SJCRH30 (cell line): ENCODE data around the gene SUSD4. TPM values are rescaled to one million over a fixed set of nuclear protein-coding genes. Genes with fewer than 3 reads are reported as not detected.

Experiments used
- DNase-seq, 2 experiments: peaks; one replicate each; pipeline ENCODE4 v3.0.0-alpha.2; 2015 to 2020
- H3K27ac ChIP-seq: fragments of 250-450 bp; sonication (Bioruptor Pico); 2 replicates; pipeline ENCODE4 v1.5.1; 2020; ENCODE audit warnings: mild to moderate bottlenecking, moderate library complexity
- H3K27me3 ChIP-seq: fragments of 250-450 bp; sonication (Bioruptor Pico); 2 replicates; pipeline ENCODE4 v1.5.1; 2020; ENCODE audit warnings: mild to moderate bottlenecking, moderate library complexity
- H3K36me3 ChIP-seq: fragments of 250-450 bp; sonication (Bioruptor Pico); 2 replicates; pipeline ENCODE4 v1.5.1; 2020; ENCODE audit warnings: mild to moderate bottlenecking, moderate library complexity
- H3K4me1 ChIP-seq: fragments of 250-450 bp; sonication (Bioruptor Pico); 2 replicates; pipeline ENCODE4 v1.5.1; 2020; ENCODE audit warnings: mild to moderate bottlenecking, moderate library complexity
- H3K4me3 ChIP-seq: fragments of 250-450 bp; sonication (Bioruptor Pico); 2 replicates; pipeline ENCODE4 v1.5.1; 2020; ENCODE audit warnings: mild to moderate bottlenecking, moderate library complexity
- H3K9me3 ChIP-seq: fragments of 250-450 bp; sonication (Bioruptor Pico); replicated peaks from 2 replicates; pipeline ENCODE4 v1.5.1; 2020; ENCODE audit warnings: mild to moderate bottlenecking, moderate library complexity
- total RNA-seq: library from RNA; depleted of rRNA; stranded (reverse); fragments of >200 nt; shearing (Covaris generic); gene quantifications from 2 replicates; pipeline ENCODE4 v1.2.3, GENCODE V29; 2014

Gene SUSD4
- total RNA-seq, 1 experiment from 2014 or later: 5.2 TPM

GRCh38 chr1:223250632-223251015 lies 113.4 kb downstream of the SUSD4 start:
- H3K4me3 ChIP-seq: no peak overlapping the region
- no peaks in the 10 kb centered on the region for H3K36me3 ChIP-seq
- H3K27me3 ChIP-seq: no peaks in the 10 kb centered on the region; the same call in 1 of the 2 replicates
- DNase-seq: no peak
- peaks cover 3% of the 10 kb centered on the region; the same call in 1 of the 2 replicates for H3K9me3 ChIP-seq
- H3K4me1 ChIP-seq: no peaks in the 10 kb centered on the region; the same call in 1 of the 2 replicates
- H3K27ac ChIP-seq: no peak overlapping the region

- DNase-seq: no peak
- no peaks in the 10 kb centered on the region for H3K36me3 ChIP-seq
- H3K27ac ChIP-seq: no peak overlapping the region
- H3K9me3 ChIP-seq: peaks cover 3% of the 10 kb centered on the region; the same call in 1 of the 2 replicates
- no peaks in the 10 kb centered on the region for H3K27me3 ChIP-seq
- H3K4me3 ChIP-seq: no peak overlapping the region
- H3K4me1 ChIP-seq: no peaks in the 10 kb centered on the region; the same call in 1 of the 2 replicates
These were observed 113.9 kb downstream of the SUSD4 start for GRCh38 chr1:223249854-223250631.

- Histone ChIP-seq H3K27me3 (no peaks in the 10 kb centered on the region), H3K36me3 (no peaks in the 10 kb centered on the region), H3K27ac (no peak overlapping the region), H3K4me3 (no peak overlapping the region), H3K9me3 (peaks cover 3% of the 10 kb centered on the region; the same call in 1 of the 2 replicates), H3K4me1 (no peaks in the 10 kb centered on the region; the same call in 1 of the 2 replicates)
- DNase-seq: no peak
These were observed 115.2 kb downstream of the SUSD4 start for GRCh38 chr1:223248770-223249140.

GRCh38 chr1:223248001-223248769 lies 115.8 kb downstream of the SUSD4 start:
- DNase-seq: no peak
- H3K4me1 ChIP-seq: no peaks in the 10 kb centered on the region; the same call in 1 of the 2 replicates
- H3K27me3 ChIP-seq: no peaks in the 10 kb centered on the region
- no peaks in the 10 kb centered on the region for H3K36me3 ChIP-seq
- no peak overlapping the region for H3K27ac ChIP-seq
- no peak overlapping the region for H3K4me3 ChIP-seq
- H3K9me3 ChIP-seq: peaks cover 3% of the 10 kb centered on the region; the same call in 1 of the 2 replicates

- H3K36me3 ChIP-seq: no peaks in the 10 kb centered on the region
- no peak overlapping the region for H3K4me3 ChIP-seq
- peaks cover 3% of the 10 kb centered on the region; the same call in 1 of the 2 replicates for H3K9me3 ChIP-seq
- no peaks in the 10 kb centered on the region for H3K27me3 ChIP-seq
- H3K4me1 ChIP-seq: no peaks in the 10 kb centered on the region; the same call in 1 of the 2 replicates
- H3K27ac ChIP-seq: no peak overlapping the region
- no peak for DNase-seq
These were observed 117.4 kb downstream of the SUSD4 start for GRCh38 chr1:223246476-223247112.

- no peak overlapping the region for H3K27ac ChIP-seq
These were observed 118.0 kb downstream of the SUSD4 start for GRCh38 chr1:223245983-223246382.

GRCh38 chr1:223245411-223245810 lies 118.6 kb downstream of the SUSD4 start:
- H3K27ac ChIP-seq: no peak overlapping the region
- no peaks in the 10 kb centered on the region for H3K9me3 ChIP-seq
- no peaks in the 10 kb centered on the region for H3K36me3 ChIP-seq
- no peaks in the 10 kb centered on the region; the same call in 1 of the 2 replicates for H3K4me1 ChIP-seq
- H3K27me3 ChIP-seq: no peaks in the 10 kb centered on the region
- no peak for DNase-seq
- no peak overlapping the region for H3K4me3 ChIP-seq

More at GRCh38 chr1:223245983-223246382, 118.0 kb downstream of the SUSD4 start:
- Histone ChIP-seq H3K4me1 (no peaks in the 10 kb centered on the region; the same call in 1 of the 2 replicates), H3K9me3 (no peaks in the 10 kb centered on the region), H3K4me3 (no peak overlapping the region), H3K36me3 (no peaks in the 10 kb centered on the region), H3K27me3 (no peaks in the 10 kb centered on the region)
- DNase-seq: no peak

- Histone ChIP-seq H3K9me3 (no peaks in the 10 kb centered on the region), H3K27ac (no peak overlapping the region), H3K36me3 (no peaks in the 10 kb centered on the region), H3K27me3 (no peaks in the 10 kb centered on the region), H3K4me1 (no peaks in the 10 kb centered on the region; the same call in 1 of the 2 replicates), H3K4me3 (no peak overlapping the region)
- peak in 1 of 2 experiments; percentile 29 for DNase-seq
These were observed 119.4 kb downstream of the SUSD4 start for GRCh38 chr1:223244366-223245103.

- no peak overlapping the region for H3K4me3 ChIP-seq
- DNase-seq: no peak
- H3K27me3 ChIP-seq: no peaks in the 10 kb centered on the region
- H3K4me1 ChIP-seq: no peaks in the 10 kb centered on the region
- no peaks in the 10 kb centered on the region for H3K36me3 ChIP-seq
- no peaks in the 10 kb centered on the region for H3K9me3 ChIP-seq
- no peak overlapping the region for H3K27ac ChIP-seq
These were observed 120.4 kb downstream of the SUSD4 start for GRCh38 chr1:223243441-223244050.

- Histone ChIP-seq H3K27me3 (no peaks in the 10 kb centered on the region), H3K36me3 (no peaks in the 10 kb centered on the region), H3K9me3 (no peaks in the 10 kb centered on the region), H3K4me1 (no peaks in the 10 kb centered on the region), H3K4me3 (no peak overlapping the region), H3K27ac (no peak overlapping the region)
- no peak for DNase-seq
These were observed 121.0 kb downstream of the SUSD4 start for GRCh38 chr1:223242971-223243370.

- no peak overlapping the region for H3K27ac ChIP-seq
- no peaks in the 10 kb centered on the region for H3K9me3 ChIP-seq
- no peak for DNase-seq
- no peak overlapping the region for H3K4me3 ChIP-seq
- no peaks in the 10 kb centered on the region for H3K4me1 ChIP-seq
- H3K27me3 ChIP-seq: no peaks in the 10 kb centered on the region
- no peaks in the 10 kb centered on the region for H3K36me3 ChIP-seq
These were observed 121.5 kb downstream of the SUSD4 start for GRCh38 chr1:223242382-223242955.

- H3K9me3 ChIP-seq: no peaks in the 10 kb centered on the region
- H3K36me3 ChIP-seq: no peaks in the 10 kb centered on the region
- no peak overlapping the region for H3K4me3 ChIP-seq
- H3K27ac ChIP-seq: no peak overlapping the region
- no peak for DNase-seq
- no peaks in the 10 kb centered on the region for H3K4me1 ChIP-seq
- no peaks in the 10 kb centered on the region for H3K27me3 ChIP-seq
These were observed 123.9 kb downstream of the SUSD4 start for GRCh38 chr1:223240122-223240521.

- Histone ChIP-seq H3K9me3 (no peaks in the 10 kb centered on the region), H3K4me3 (no peak overlapping the region), H3K27ac (no peak overlapping the region), H3K36me3 (no peaks in the 10 kb centered on the region), H3K4me1 (peaks cover 4% of the 10 kb centered on the region), H3K27me3 (no peaks in the 10 kb centered on the region)
- no peak for DNase-seq
These were observed 128.9 kb downstream of the SUSD4 start for GRCh38 chr1:223235091-223235490.

GRCh38 chr1:223234534-223234933 lies 129.4 kb downstream of the SUSD4 start:
- Histone ChIP-seq H3K9me3 (no peaks in the 10 kb centered on the region), H3K27ac (no peak overlapping the region), H3K27me3 (no peaks in the 10 kb centered on the region), H3K4me3 (no peak overlapping the region), H3K4me1 (peaks cover 4% of the 10 kb centered on the region), H3K36me3 (no peaks in the 10 kb centered on the region)
- DNase-seq: no peak
